ENCODE measurements around the gene PARP12.

DNA sequence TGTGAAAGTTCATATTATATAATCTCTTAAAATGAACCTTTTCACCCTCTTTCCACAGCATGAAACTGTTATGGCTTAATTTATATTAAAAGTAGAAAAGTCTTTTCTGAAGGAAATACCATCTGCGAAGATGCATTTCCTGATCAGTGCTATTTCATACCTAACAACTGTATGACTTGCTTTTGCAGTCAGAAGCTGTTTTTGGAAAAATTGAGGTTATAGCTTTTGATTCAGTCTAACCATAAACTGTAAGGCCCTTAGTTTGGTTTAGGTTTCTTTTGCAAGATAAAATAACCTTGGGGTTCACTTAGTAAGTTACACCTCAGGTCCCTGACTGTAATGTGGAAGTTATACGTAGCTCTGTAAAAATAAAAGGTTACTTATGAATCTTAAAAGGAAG, 22.7 kb upstream of the PARP12 start:
- no peak for TF ChIP-seq CTCF (IDR thresholded peaks at IDR 0.05)
- TF ChIP-seq POLR2A (IDR thresholded peaks at IDR 0.05), result no peak

All from uterus (tissue), 2 donors.